HepG2 (cell line): Measurements from ENCODE around the gene SLCO4A1. TPM values are rescaled to one million over a fixed set of nuclear protein-coding genes. Genes with fewer than 3 reads are reported as not detected.
A peak's percentile ranks its signal among the peaks of the same experiment; 100 is the strongest.

Source experiments
- ATAC-seq: fragments of 200-7000 bp; cut with Tn5 transposase; 3 replicates; pipeline ENCODE4 v1.9.1; 2020; ENCODE audit warnings: mild to moderate bottlenecking, moderate library complexity
- BruUV-seq: library from RNA; stranded (reverse); fragments of 400-500 nt; replicated peaks from 2 replicates; lab custom pipeline; 2021; lab: Mats Ljungman, UMichigan
- CTCF ChIA-PET: fragments of 300-600 bp; formaldehyde crosslinking; extraction: SDS; loops from one replicate; lab custom pipeline; 2021; ENCODE audit warnings: low total read pairs, inconsistent platforms, low intra/inter-chr PET ratio; lab: Yijun Ruan, JAX
- POLR2A ChIA-PET: fragments of 350-600 bp; sonication (Branson Sonifier 250); formaldehyde crosslinking; loops from one replicate; lab custom pipeline; 2020; ENCODE audit warnings: antibody characterized with exemption, inconsistent platforms; lab: Yijun Ruan, JAX
- DNase-seq: peaks from one replicate; pipeline ENCODE4 v3.0.0-alpha.2; 2015; ENCODE audit warnings: low spot score
- FAIRE-seq: peaks from 3 replicates; lab custom pipeline; 2011; peaks lifted over from hg19 to GRCh38; lab: Jason Lieb, UNC
- H2AFZ ChIP-seq: one replicate; pipeline ENCODE4 v1.6.1; 2011; ENCODE audit warnings: low read length, inconsistent platforms
- H3K27ac ChIP-seq: fragments of 300-600 bp; 3 replicates; pipeline ENCODE4 v1.8.0; 2011; ENCODE audit warnings: mixed run types, mild to moderate bottlenecking, mixed read lengths, low read length, inconsistent platforms; ENCODE audit not compliant: insufficient read depth; ENCODE audit errors: extremely low read length
- H3K27me3 ChIP-seq, 2 experiments: fragments of 200-600 bp in 1 of 2; 2 replicates in 1 of 2; 3 replicates in 1 of 2; pipeline versions ENCODE4 v1.6.0 to v1.8.0; 2011; ENCODE audit warnings: low read length in 2 of 2, mild to moderate bottlenecking in 2 of 2, moderate library complexity in 2 of 2, inconsistent platforms in 1 of 2; ENCODE audit not compliant: insufficient read depth in 2 of 2, control insufficient read depth in 1 of 2
- H3K36me3 ChIP-seq, 2 experiments: fragments of 200-600 bp in 1 of 2; replicated peaks in 1 of 2; 2 replicates in 1 of 2; 3 replicates in 1 of 2; pipeline versions ENCODE4 v1.5.1 to v1.8.0; 2011; ENCODE audit warnings: low read length in 2 of 2, inconsistent platforms in 1 of 2; ENCODE audit not compliant: insufficient read depth in 2 of 2, control insufficient read depth in 1 of 2
- H3K4me1 ChIP-seq: 2 replicates; pipeline ENCODE4 v1.5.1; 2012; ENCODE audit warnings: low read length, inconsistent platforms; ENCODE audit not compliant: insufficient read depth
- H3K4me2 ChIP-seq: 2 replicates; pipeline ENCODE4 v1.6.0; 2011; ENCODE audit warnings: low read depth, low read length, inconsistent platforms
- H3K4me3 ChIP-seq, 3 experiments: fragments of 200-600 bp in 1 of 3; sonication (generic), shearing (Covaris generic) in 1 of 3; replicated peaks in 1 of 3; 2 replicates each; pipeline ENCODE4 v1.5.1; 2011 to 2016; ENCODE audit warnings: low read length in 3 of 3, inconsistent platforms in 2 of 3, low read depth in 2 of 3, mild to moderate bottlenecking in 2 of 3, control low read depth in 1 of 3, mixed read lengths in 1 of 3; ENCODE audit not compliant: insufficient read depth in 1 of 3
- H3K79me2 ChIP-seq: one replicate; pipeline ENCODE4 v1.6.1; 2011; ENCODE audit warnings: low read length, inconsistent platforms; ENCODE audit not compliant: insufficient read depth
- H3K9ac ChIP-seq: 2 replicates; pipeline ENCODE4 v1.6.0; 2011; ENCODE audit warnings: mild to moderate bottlenecking, low read depth, low read length, inconsistent platforms; ENCODE audit not compliant: insufficient read depth
- H3K9me3 ChIP-seq: 2 replicates; pipeline ENCODE4 v1.5.1; 2012; ENCODE audit warnings: mild to moderate bottlenecking, low read length
- H4K20me1 ChIP-seq: 2 replicates; pipeline ENCODE4 v1.6.0; 2011; ENCODE audit warnings: inconsistent platforms, mild to moderate bottlenecking, low read length, moderate library complexity; ENCODE audit not compliant: insufficient read depth
- AGO1 ChIP-seq: fragments of 200-400 bp; formaldehyde crosslinking; IDR thresholded peaks from 2 replicates; pipeline ENCODE4 v1.6.1; 2017; ENCODE audit warnings: mild to moderate bottlenecking, low read depth, low read length, moderate library complexity; ENCODE audit not compliant: poor library complexity, severe bottlenecking
- AGO2 ChIP-seq: fragments of 200-400 bp; formaldehyde crosslinking; optimal IDR thresholded peaks from 2 replicates; pipeline ENCODE3; 2017; ENCODE audit warnings: mild to moderate bottlenecking, low read depth, low read length, moderate library complexity
- ARID3A ChIP-seq: IDR thresholded peaks from 2 replicates; pipeline ENCODE4 v1.6.1; 2012; ENCODE audit warnings: low read depth, low read length, improper control_type of control experiment
- CREM ChIP-seq, 2 experiments: sonication (generic) in 1 of 2; formaldehyde crosslinking in 1 of 2; IDR thresholded peaks; 2 replicates each; pipeline versions ENCODE4 v1.4.0 to v1.6.1; 2016 to 2020; ENCODE audit warnings: antibody characterized with exemption in 1 of 2, mild to moderate bottlenecking in 1 of 2, missing genetic modification reagents in 1 of 2
- GATAD2A ChIP-seq: IDR thresholded peaks from 2 replicates; pipeline ENCODE4 v1.6.1; 2016
- POLR2G ChIP-seq: fragments of 200-400 bp; formaldehyde crosslinking; IDR thresholded peaks from 2 replicates; pipeline ENCODE4 v1.6.1; 2018; ENCODE audit warnings: mild to moderate bottlenecking, low read depth, low read length, moderate library complexity
- RERE ChIP-seq: IDR thresholded peaks from 2 replicates; pipeline ENCODE4 v1.6.1; 2016; ENCODE audit warnings: low read depth, missing genetic modification reagents, missing compliant biosample characterization
- SIN3B ChIP-seq: fragments of 150-350 bp; IDR thresholded peaks from 2 replicates; pipeline ENCODE4 v1.6.1; 2014; ENCODE audit warnings: low read length
- ZNF800 ChIP-seq: sonication (generic); formaldehyde crosslinking; IDR thresholded peaks from 2 replicates; pipeline ENCODE4 v1.4.0; 2020; ENCODE audit warnings: missing genetic modification reagents
- WGBS: methylation state at CpG from one replicate; pipeline ENCODE4 v1.1.6; 2017; ENCODE audit warnings: low lambda C conversion rate; 5-methylcytosine and 5-hydroxymethylcytosine counted together
- in situ Hi-C: cut with HindIII; loops from 2 replicates; pipeline ENCODE4 v1.10.0; 2017; ENCODE audit warnings: low pct_unique_long_range_greater_than_20kb; ENCODE audit not compliant: extremely low pct_ligation_motif_present
- intact Hi-C: fragments of 100-400 bp; cut with micrococcal nuclease; formaldehyde crosslinking; loops from one replicate; pipeline ENCODE4 v1.10.0; 2022; ENCODE audit not compliant: unreplicated experiment
- polyA plus RNA-seq, 8 experiments: library from polyadenylated mRNA; depleted of rRNA in 3 of 8; stranded (reverse) in 7 of 8; unstranded in 1 of 8; fragments of >200 nt; fragmentation: Illumina TruSeq in 4 of 8; extraction: Trizol in 4 of 8; gene quantifications; 2 replicates each; pipeline versions ENCODE4 v1.2.1 to v1.2.3, GENCODE V29; 2011 to 2016; ENCODE audit warnings: low read depth in 4 of 8, missing spikeins in 1 of 8, mixed read lengths in 1 of 8; ENCODE audit not compliant: insufficient read depth in 1 of 8
- total RNA-seq, 5 experiments: library from RNA; depleted of rRNA; stranded (reverse); fragments of >200 nt; fragmentation: Illumina TruSeq; extraction: Trizol; gene quantifications; 2 replicates each; pipeline ENCODE4 v1.2.3, GENCODE V29; 2016; ENCODE audit warnings: low read depth in 1 of 5

SLCO4A1 gene
- total and polyA plus RNA-seq, 2 of the 13 experiments (the other 11 are each of a cell fraction or from before 2014, with no cell fraction given) = 55.5 to 112 TPM

GRCh38 chr20:62659488-62660239, 17.4 kb downstream of the SLCO4A1 start:
- H2AFZ ChIP-seq = no peak overlapping the region
- in situ Hi-C loops = no loop called here
- ChIA-PET CTCF (no interaction called here), POLR2A (no interaction called here)
- no peak overlapping the region for H3K4me3 ChIP-seq
- H3K4me2 ChIP-seq = no peak overlapping the region
- DNase-seq (no peak), FAIRE-seq (no peak), ATAC-seq (no peak)
- no TSS peak for BruUV-seq
- H3K79me2 ChIP-seq = peaks cover 5% of the 10 kb centered on the region
- intact Hi-C loops = no loop called here
- 90% methylated on average over 24 of the region's 29 CpGs for WGBS
- no peaks in the 10 kb centered on the region for H4K20me1 ChIP-seq
- H3K9ac ChIP-seq = no peak overlapping the region
- no peaks in the 10 kb centered on the region for H3K9me3 ChIP-seq
- TF ChIP-seq AGO1 (peak; percentile 75), AGO2 (peak; percentile 18), SIN3B (no peak), CREM (IDR thresholded peaks at IDR 0.05) (no peak), CREM (CRISPR knock-in tag; IDR thresholded peaks at IDR 0.05) (no peak), ARID3A (no peak), RERE (CRISPR knock-in tag) (no peak), GATAD2A (CRISPR knock-in tag) (no peak), ZNF800 (CRISPR knock-in tag) (no peak), POLR2G (peak; percentile 39; the same call in 1 of the 2 replicates)
- peaks cover 6 to 51% of the 10 kb centered on the region in 2 experiments; a peak in 4 of 5 replicates for H3K36me3 ChIP-seq
- H3K27me3 ChIP-seq = no peaks in the 10 kb centered on the region
- H3K27ac ChIP-seq = no peak overlapping the region
- peaks cover 27% of the 10 kb centered on the region for H3K4me1 ChIP-seq
